Measurements from ENCODE around the gene HNRNPA1.

Gene HNRNPA1

GRCh38 chr12:54306925-54307741 lies 26.6 kb downstream of the HNRNPA1 start (continued):
- TF ChIP-seq ZBTB49 (tag by site-specific recombination; IDR thresholded peaks at IDR 0.05; ENCODE audit: low read depth) (no peak), ZNF184 (tag by site-specific recombination; IDR thresholded peaks at IDR 0.05) (peak; percentile 47; the same call in 1 of the 2 replicates), SALL2 (tag by site-specific recombination; IDR thresholded peaks at IDR 0.05; ENCODE audit: borderline replicate concordance) (no peak), YY2 (tag by site-specific recombination; IDR thresholded peaks at IDR 0.05) (peak; percentile 30; the same call in 1 of the 2 replicates), ZNF639 (tag by site-specific recombination; IDR thresholded peaks at IDR 0.05) (no peak), ZNF777 (tag by site-specific recombination; IDR thresholded peaks at IDR 0.05; ENCODE audit: borderline replicate concordance) (no peak), PRDM10 (tag by site-specific recombination; IDR thresholded peaks at IDR 0.05) (peak; percentile 89), EGR2 (tag by site-specific recombination; IDR thresholded peaks at IDR 0.05; ENCODE audit: low read depth) (no peak), ZBTB48 (tag by site-specific recombination; IDR thresholded peaks at IDR 0.05) (peak; percentile 49), ZBTB44 (tag by site-specific recombination; IDR thresholded peaks at IDR 0.05) (peak; percentile 84), SP3 (tag by site-specific recombination; IDR thresholded peaks at IDR 0.05) (peak; percentile 60), ZNF302 (tag by site-specific recombination; IDR thresholded peaks at IDR 0.05; ENCODE audit: low read depth) (no peak), ATF2 (tag by site-specific recombination; IDR thresholded peaks at IDR 0.05; ENCODE audit: low read depth) (no peak), ZNF341 (tag by site-specific recombination; IDR thresholded peaks at IDR 0.05; ENCODE audit: low read depth) (peak; percentile 56; the same call in 1 of the 2 replicates), KLF7 (tag by site-specific recombination; IDR thresholded peaks at IDR 0.05; ENCODE audit: borderline replicate concordance) (no peak), IKZF3 (tag by site-specific recombination; IDR thresholded peaks at IDR 0.05) (0 out of 2 replicates have a peak, but pooled peaks have one; percentile 32), ZBTB10 (tag by site-specific recombination; IDR thresholded peaks at IDR 0.05) (peak; percentile 48; the same call in 1 of the 2 replicates), BCL11A (tag by site-specific recombination; IDR thresholded peaks at IDR 0.05; ENCODE audit: low read depth) (no peak), ZNF488 (tag by site-specific recombination; IDR thresholded peaks at IDR 0.05) (no peak), ZBTB17 (tag by site-specific recombination; IDR thresholded peaks at IDR 0.05) (0 out of 2 replicates have a peak, but pooled peaks have one; percentile 25), ZNF138 (tag by site-specific recombination; IDR thresholded peaks at IDR 0.05; ENCODE audit: borderline replicate concordance) (no peak)

All from HEK293 (cell line).